CD4-positive, alpha-beta T cell (primary cell): Measurements from ENCODE around the gene ASB7. TPM values are rescaled to one million over a fixed set of nuclear protein-coding genes. Genes with fewer than 3 reads are reported as not detected.
A peak's percentile ranks its signal among the peaks of the same experiment; 100 is the strongest.

Experiments used
- ATAC-seq: fragments of 200-7000 bp; cut with Tn5 transposase; one replicate; pipeline ENCODE4 v1.10.0; 2022; ENCODE audit warnings: mild to moderate bottlenecking; ENCODE audit not compliant: poor library complexity
- CTCF ChIA-PET: fragments of 350-600 bp; sonication (Branson Sonifier 250); formaldehyde crosslinking; loops from one replicate; lab custom pipeline; 2021; ENCODE audit warnings: antibody characterized with exemption, inconsistent platforms; lab: Charles Lee
- POLR2A ChIA-PET: fragments of 350-600 bp; sonication (Branson Sonifier 250); formaldehyde crosslinking; loops from one replicate; lab custom pipeline; 2021; ENCODE audit warnings: antibody characterized with exemption, inconsistent platforms; lab: Charles Lee
- DNase-seq, 14 experiments: peaks; one replicate each; pipeline ENCODE4 v3.0.0-alpha.2; 2013 to 2020; ENCODE audit warnings: mixed read lengths in 2 of 14
- H3K27ac ChIP-seq, 2 donors: one replicate each; pipeline versions ENCODE4 v1.5.1 to v1.7.0; 2013; ENCODE audit warnings: low read length in 2 of 2, low read depth in 1 of 2, mild to moderate bottlenecking in 1 of 2
- H3K27me3 ChIP-seq, 2 experiments: 1 replicate in 1 of 2; 2 replicates in 1 of 2; pipeline versions ENCODE4 v1.6.1 to v1.7.0; 2013; ENCODE audit warnings: low read length in 2 of 2, control low read depth in 1 of 2, mild to moderate bottlenecking in 1 of 2, moderate library complexity in 1 of 2; ENCODE audit not compliant: insufficient read depth in 2 of 2, control insufficient read depth in 1 of 2
- H3K36me3 ChIP-seq: one replicate; pipeline ENCODE4 v1.6.1; 2013; ENCODE audit warnings: low read length, control low read depth; ENCODE audit not compliant: insufficient read depth
- H3K4me1 ChIP-seq: one replicate; pipeline ENCODE4 v1.6.1; 2013; ENCODE audit warnings: low read length, control low read depth; ENCODE audit not compliant: insufficient read depth
- H3K4me3 ChIP-seq: one replicate; pipeline ENCODE4 v1.5.1; 2013; ENCODE audit warnings: mild to moderate bottlenecking, low read length, moderate library complexity
- H3K9me3 ChIP-seq, 2 experiments: 1 replicate in 1 of 2; 2 replicates in 1 of 2; pipeline versions ENCODE4 v1.6.1 to v1.7.0; 2013; ENCODE audit warnings: low read length in 2 of 2, mild to moderate bottlenecking in 2 of 2, control low read depth in 1 of 2, moderate library complexity in 1 of 2; ENCODE audit not compliant: control insufficient read depth in 1 of 2, insufficient read depth in 1 of 2
- H3K27ac Mint-ChIP-seq: one replicate; pipeline ENCODE4 v1.8.0; 2020; ENCODE audit warnings: mixed read lengths
- H3K27me3 Mint-ChIP-seq: one replicate; pipeline ENCODE4 v1.8.0; 2021; ENCODE audit warnings: mixed read lengths
- H3K36me3 Mint-ChIP-seq: one replicate; pipeline ENCODE4 v1.8.0; 2021; ENCODE audit warnings: low read depth, mixed read lengths
- H3K4me1 Mint-ChIP-seq: one replicate; pipeline ENCODE4 v1.8.0; 2021; ENCODE audit warnings: low read depth, mixed read lengths
- H3K4me3 Mint-ChIP-seq: one replicate; pipeline ENCODE4 v1.8.0; 2020; ENCODE audit warnings: mild to moderate bottlenecking, mixed read lengths
- H3K9me3 Mint-ChIP-seq: one replicate; pipeline ENCODE4 v1.8.0; 2020; ENCODE audit warnings: mixed read lengths
- intact Hi-C, 2 experiments: fragments of 100-400 bp; cut with DNase I in 1 of 2; cut with micrococcal nuclease in 1 of 2; formaldehyde crosslinking; loops; one replicate each; pipeline versions ENCODE4 v1.15.1 to v1.9.0; 2023 to 2025; cut with DNase I, micrococcal nuclease
- total RNA-seq, 174 experiments: library from RNA in 2 of 174; stranded (reverse) in 2 of 174; gene quantifications; one replicate each; pipeline ENCODE4 v1.2.3 and lab custom pipeline; 2021 to 2026
- TF ChIP-seq, protein P1 (sequence below): fragments of 200-600 bp; IDR thresholded peaks from one replicate; pipeline ENCODE4 v1.8.0; 2022; ENCODE audit warnings: antibody characterized with exemption, mild to moderate bottlenecking

Gene ASB7
- total RNA-seq, 2 experiments from 2014 or later, result 14.9 to 16.7 TPM

DNA sequence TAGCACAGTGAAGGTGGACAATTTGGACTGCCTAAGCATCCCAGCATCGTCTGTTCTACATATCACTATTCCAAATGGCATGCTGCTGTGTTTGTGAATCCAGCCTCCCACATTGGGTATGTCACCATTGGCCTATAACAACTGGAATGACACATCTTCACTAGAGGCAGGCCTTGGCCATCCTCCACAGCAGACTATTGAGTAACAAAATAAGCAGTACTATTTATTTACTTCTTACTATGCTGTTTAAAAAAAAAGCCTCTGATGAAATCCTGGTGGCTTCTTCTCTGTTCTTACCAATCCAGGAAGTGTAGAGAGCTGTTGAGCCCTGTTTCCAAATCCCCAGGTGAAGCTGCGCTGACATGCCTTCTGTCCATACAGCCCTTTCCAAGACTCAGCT, 43.1 kb upstream of the ASB7 start:
- TF ChIP-seq, protein P1, sequence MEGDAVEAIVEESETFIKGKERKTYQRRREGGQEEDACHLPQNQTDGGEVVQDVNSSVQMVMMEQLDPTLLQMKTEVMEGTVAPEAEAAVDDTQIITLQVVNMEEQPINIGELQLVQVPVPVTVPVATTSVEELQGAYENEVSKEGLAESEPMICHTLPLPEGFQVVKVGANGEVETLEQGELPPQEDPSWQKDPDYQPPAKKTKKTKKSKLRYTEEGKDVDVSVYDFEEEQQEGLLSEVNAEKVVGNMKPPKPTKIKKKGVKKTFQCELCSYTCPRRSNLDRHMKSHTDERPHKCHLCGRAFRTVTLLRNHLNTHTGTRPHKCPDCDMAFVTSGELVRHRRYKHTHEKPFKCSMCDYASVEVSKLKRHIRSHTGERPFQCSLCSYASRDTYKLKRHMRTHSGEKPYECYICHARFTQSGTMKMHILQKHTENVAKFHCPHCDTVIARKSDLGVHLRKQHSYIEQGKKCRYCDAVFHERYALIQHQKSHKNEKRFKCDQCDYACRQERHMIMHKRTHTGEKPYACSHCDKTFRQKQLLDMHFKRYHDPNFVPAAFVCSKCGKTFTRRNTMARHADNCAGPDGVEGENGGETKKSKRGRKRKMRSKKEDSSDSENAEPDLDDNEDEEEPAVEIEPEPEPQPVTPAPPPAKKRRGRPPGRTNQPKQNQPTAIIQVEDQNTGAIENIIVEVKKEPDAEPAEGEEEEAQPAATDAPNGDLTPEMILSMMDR, result no peak
- Mint-ChIP-seq H3K4me1 (no peaks in the 10 kb centered on the region), H3K9me3 (no peaks in the 10 kb centered on the region), H3K4me3 (no peak overlapping the region), H3K27me3 (no peaks in the 10 kb centered on the region), H3K27ac (peak overlapping the region; percentile 29), H3K36me3 (peaks cover 37% of the 10 kb centered on the region)
- Histone ChIP-seq H3K27ac (no peak overlapping the region), H3K4me1 (no peaks in the 10 kb centered on the region), H3K4me3 (no peak overlapping the region), H3K27me3 (no peaks in the 10 kb centered on the region), H3K36me3 (peaks cover 2% of the 10 kb centered on the region), H3K9me3 (no peaks in the 10 kb centered on the region)
- DNase-seq, result no peak
- CTCF ChIA-PET, result no interaction called here
- ATAC-seq, result no peak
- POLR2A ChIA-PET, result no interaction called here
- intact Hi-C loops, result no loop called here

DNA sequence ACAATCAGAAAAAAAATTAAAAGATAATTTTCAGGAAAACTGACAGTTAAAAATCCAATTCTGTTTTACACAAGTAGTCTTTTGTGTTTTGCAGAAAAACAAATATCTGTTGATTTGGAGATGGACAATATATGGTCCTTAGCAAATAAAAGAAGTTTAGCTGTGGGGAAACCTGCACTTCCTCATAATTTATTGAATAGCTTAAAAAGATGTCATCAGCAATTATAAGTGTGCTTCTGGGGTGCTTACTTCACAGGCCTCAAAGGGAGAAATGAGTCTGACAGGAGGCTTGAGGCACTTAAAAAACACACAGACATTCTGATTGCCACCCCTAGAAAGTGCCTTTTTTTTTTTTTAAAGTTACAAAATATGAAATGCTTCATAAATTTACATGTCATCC, 42.1 kb upstream of the ASB7 start:
- TF ChIP-seq, protein P1, result no peak
- Mint-ChIP-seq H3K36me3 (peaks cover 37% of the 10 kb centered on the region), H3K4me3 (no peak overlapping the region), H3K27ac (peak overlapping the region; percentile 29), H3K9me3 (no peaks in the 10 kb centered on the region), H3K27me3 (no peaks in the 10 kb centered on the region), H3K4me1 (no peaks in the 10 kb centered on the region)
- Histone ChIP-seq H3K27me3 (no peaks in the 10 kb centered on the region), H3K9me3 (no peaks in the 10 kb centered on the region), H3K36me3 (peaks cover 2% of the 10 kb centered on the region), H3K4me3 (no peak overlapping the region), H3K4me1 (no peaks in the 10 kb centered on the region), H3K27ac (no peak overlapping the region)
- DNase-seq (no peak), ATAC-seq (no peak)
- ChIA-PET POLR2A (no interaction called here), CTCF (interaction anchor here (0.7 kb wide), 1 partner anchor 33 kb away, joined by 3 read pairs; no protein-coding TSS in a partner anchor)
- intact Hi-C loops, result no loop called here

DNA sequence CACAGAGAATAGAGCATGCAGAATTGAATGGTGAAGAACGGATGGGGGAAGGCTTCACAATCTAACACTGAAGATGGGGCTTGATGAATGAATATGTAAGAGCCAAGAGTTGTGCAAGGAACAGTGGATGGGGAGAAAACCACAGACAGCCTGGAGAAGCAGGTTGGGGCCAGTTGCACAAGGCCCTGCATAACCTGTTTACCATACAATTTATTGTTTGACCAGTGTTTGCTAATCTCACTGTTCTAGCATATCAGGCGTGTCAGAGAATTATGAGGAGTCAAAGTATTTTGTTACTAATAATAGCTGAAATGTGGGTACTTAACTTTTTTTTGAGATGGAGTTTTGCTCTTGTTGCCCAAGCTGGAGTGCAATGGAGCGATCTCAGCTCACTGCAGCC, 36.8 kb upstream of the ASB7 start:
- no peak overlapping the region for H3K4me3 Mint-ChIP-seq

More for the DNA sequence above, 36.8 kb upstream of the ASB7 start:
- TF ChIP-seq, protein P1, result no peak
- POLR2A ChIA-PET, result interaction anchor here (1.2 kb wide), 1 partner anchor 216 kb away, joined by 3 read pairs; no protein-coding TSS in a partner anchor
- Histone ChIP-seq H3K9me3 (no peaks in the 10 kb centered on the region), H3K36me3 (peaks cover 23% of the 10 kb centered on the region), H3K27me3 (no peaks in the 10 kb centered on the region), H3K4me3 (no peak overlapping the region), H3K27ac (no peak overlapping the region), H3K4me1 (peaks cover 5% of the 10 kb centered on the region)
- DNase-seq (no peak), ATAC-seq (no peak)
- Mint-ChIP-seq H3K4me1 (peaks cover 17% of the 10 kb centered on the region), H3K27me3 (no peaks in the 10 kb centered on the region), H3K36me3 (peaks cover 58% of the 10 kb centered on the region), H3K27ac (peak overlapping the region; percentile 12), H3K9me3 (no peaks in the 10 kb centered on the region)
- CTCF ChIA-PET, result no interaction called here
- intact Hi-C loops, result no loop called here
